DND-41 (cell line): ENCODE data around the gene CRYBG1.
A peak's percentile ranks its signal among the peaks of the same experiment; 100 is the strongest.

Experiments
- ATAC-seq: fragments of 200-7000 bp; cut with Tn5 transposase; 3 replicates; pipeline ENCODE4 v1.9.1; 2021; ENCODE audit warnings: low read depth; ENCODE audit not compliant: insufficient read depth
- DNase-seq: peaks from one replicate; pipeline ENCODE4 v3.0.0-alpha.2; 2020
- H2AFZ ChIP-seq: 2 replicates; pipeline ENCODE4 v1.6.0; 2012; ENCODE audit warnings: low read depth, low read length
- H3K27ac ChIP-seq: 2 replicates; pipeline ENCODE4 v1.5.1; 2012; ENCODE audit warnings: low read length, inconsistent platforms
- H3K27me3 ChIP-seq: fragments of 200-600 bp; sonication (generic); 2 replicates; pipeline ENCODE4 v1.6.0; 2012; ENCODE audit warnings: low read length, mild to moderate bottlenecking, inconsistent platforms; ENCODE audit not compliant: insufficient read depth, poor library complexity
- H3K36me3 ChIP-seq: 2 replicates; pipeline ENCODE4 v1.5.1; 2012; ENCODE audit warnings: low read length, inconsistent platforms; ENCODE audit not compliant: insufficient read depth
- H3K4me1 ChIP-seq: 2 replicates; pipeline ENCODE4 v1.5.1; 2012; ENCODE audit warnings: mild to moderate bottlenecking, low read length; ENCODE audit not compliant: insufficient read depth
- H3K4me2 ChIP-seq: 2 replicates; pipeline ENCODE4 v1.6.0; 2012; ENCODE audit warnings: mild to moderate bottlenecking, moderate library complexity, low read length, inconsistent platforms; ENCODE audit not compliant: insufficient read depth
- H3K4me3 ChIP-seq, 2 experiments: fragments of 200-600 bp in 1 of 2; shearing (Covaris generic) in 1 of 2; 2 replicates each; pipeline ENCODE4 v1.5.1; 2012 to 2016; ENCODE audit warnings: inconsistent platforms in 2 of 2, low read length in 2 of 2, mild to moderate bottlenecking in 2 of 2, low read depth in 1 of 2, moderate library complexity in 1 of 2
- H3K79me2 ChIP-seq: 2 replicates; pipeline ENCODE4 v1.6.0; 2012; ENCODE audit warnings: low read length, inconsistent platforms; ENCODE audit not compliant: insufficient read depth
- H3K9ac ChIP-seq: 2 replicates; pipeline ENCODE4 v1.6.0; 2012; ENCODE audit warnings: low read depth, mild to moderate bottlenecking, inconsistent platforms, low read length, moderate library complexity
- H3K9me3 ChIP-seq: 2 replicates; pipeline ENCODE4 v1.5.1; 2012; ENCODE audit warnings: low read length, moderate library complexity, mild to moderate bottlenecking, inconsistent platforms; ENCODE audit not compliant: insufficient read depth, severe bottlenecking
- H4K20me1 ChIP-seq: 2 replicates; pipeline ENCODE4 v1.6.0; 2012; ENCODE audit warnings: low read length; ENCODE audit not compliant: insufficient read depth
- EZH2 ChIP-seq: IDR thresholded peaks from 3 replicates; pipeline ENCODE4 v1.6.1; 2012; ENCODE audit warnings: borderline replicate concordance, low read depth, mild to moderate bottlenecking, moderate library complexity, low read length, inconsistent platforms; ENCODE audit not compliant: severe bottlenecking
- TF ChIP-seq, protein P1 (sequence below): IDR thresholded peaks from 2 replicates; pipeline ENCODE4 v1.5.1; 2012; ENCODE audit warnings: borderline replicate concordance, low read length, moderate library complexity, mild to moderate bottlenecking; ENCODE audit not compliant: poor library complexity, severe bottlenecking; ENCODE audit errors: extremely low read depth

The CRYBG1 gene, protein sequence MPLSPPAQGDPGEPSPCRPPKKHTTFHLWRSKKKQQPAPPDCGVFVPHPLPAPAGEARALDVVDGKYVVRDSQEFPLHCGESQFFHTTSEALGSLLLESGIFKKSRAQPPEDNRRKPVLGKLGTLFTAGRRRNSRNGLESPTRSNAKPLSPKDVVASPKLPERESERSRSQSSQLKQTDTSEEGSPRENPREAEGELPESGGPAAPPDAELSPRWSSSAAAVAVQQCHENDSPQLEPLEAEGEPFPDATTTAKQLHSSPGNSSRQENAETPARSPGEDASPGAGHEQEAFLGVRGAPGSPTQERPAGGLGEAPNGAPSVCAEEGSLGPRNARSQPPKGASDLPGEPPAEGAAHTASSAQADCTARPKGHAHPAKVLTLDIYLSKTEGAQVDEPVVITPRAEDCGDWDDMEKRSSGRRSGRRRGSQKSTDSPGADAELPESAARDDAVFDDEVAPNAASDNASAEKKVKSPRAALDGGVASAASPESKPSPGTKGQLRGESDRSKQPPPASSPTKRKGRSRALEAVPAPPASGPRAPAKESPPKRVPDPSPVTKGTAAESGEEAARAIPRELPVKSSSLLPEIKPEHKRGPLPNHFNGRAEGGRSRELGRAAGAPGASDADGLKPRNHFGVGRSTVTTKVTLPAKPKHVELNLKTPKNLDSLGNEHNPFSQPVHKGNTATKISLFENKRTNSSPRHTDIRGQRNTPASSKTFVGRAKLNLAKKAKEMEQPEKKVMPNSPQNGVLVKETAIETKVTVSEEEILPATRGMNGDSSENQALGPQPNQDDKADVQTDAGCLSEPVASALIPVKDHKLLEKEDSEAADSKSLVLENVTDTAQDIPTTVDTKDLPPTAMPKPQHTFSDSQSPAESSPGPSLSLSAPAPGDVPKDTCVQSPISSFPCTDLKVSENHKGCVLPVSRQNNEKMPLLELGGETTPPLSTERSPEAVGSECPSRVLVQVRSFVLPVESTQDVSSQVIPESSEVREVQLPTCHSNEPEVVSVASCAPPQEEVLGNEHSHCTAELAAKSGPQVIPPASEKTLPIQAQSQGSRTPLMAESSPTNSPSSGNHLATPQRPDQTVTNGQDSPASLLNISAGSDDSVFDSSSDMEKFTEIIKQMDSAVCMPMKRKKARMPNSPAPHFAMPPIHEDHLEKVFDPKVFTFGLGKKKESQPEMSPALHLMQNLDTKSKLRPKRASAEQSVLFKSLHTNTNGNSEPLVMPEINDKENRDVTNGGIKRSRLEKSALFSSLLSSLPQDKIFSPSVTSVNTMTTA (N-terminal part only)

GRCh38 chr6:106360410-106360988, at the start of gene CRYBG1:
Gene CRYBG1 (plus strand): TSS chr6:106360717. CDS start chr6:106360909, 192 bp downstream.
- no peak within 1 kb of the TSS for H3K27ac ChIP-seq
- no peaks in the 10 kb centered on the region for H3K4me1 ChIP-seq
- H3K4me3 ChIP-seq = no peak within 1 kb of the TSS
- no peak within 1 kb of the TSS for H3K9ac ChIP-seq
- H3K36me3 ChIP-seq = no peaks in the 10 kb centered on the region
- no peak within 1 kb of the TSS for H2AFZ ChIP-seq
- no peak for ATAC-seq
- H3K4me2 ChIP-seq = no peak within 1 kb of the TSS
- H3K79me2 ChIP-seq = no peaks in the 10 kb centered on the region
- no peak for DNase-seq
- H3K9me3 ChIP-seq = no peaks in the 10 kb centered on the region
- H3K27me3 ChIP-seq = no peaks in the 10 kb centered on the region
- H4K20me1 ChIP-seq = no peaks in the 10 kb centered on the region
- TF ChIP-seq EZH2 = no peak
- TF ChIP-seq, protein P1, sequence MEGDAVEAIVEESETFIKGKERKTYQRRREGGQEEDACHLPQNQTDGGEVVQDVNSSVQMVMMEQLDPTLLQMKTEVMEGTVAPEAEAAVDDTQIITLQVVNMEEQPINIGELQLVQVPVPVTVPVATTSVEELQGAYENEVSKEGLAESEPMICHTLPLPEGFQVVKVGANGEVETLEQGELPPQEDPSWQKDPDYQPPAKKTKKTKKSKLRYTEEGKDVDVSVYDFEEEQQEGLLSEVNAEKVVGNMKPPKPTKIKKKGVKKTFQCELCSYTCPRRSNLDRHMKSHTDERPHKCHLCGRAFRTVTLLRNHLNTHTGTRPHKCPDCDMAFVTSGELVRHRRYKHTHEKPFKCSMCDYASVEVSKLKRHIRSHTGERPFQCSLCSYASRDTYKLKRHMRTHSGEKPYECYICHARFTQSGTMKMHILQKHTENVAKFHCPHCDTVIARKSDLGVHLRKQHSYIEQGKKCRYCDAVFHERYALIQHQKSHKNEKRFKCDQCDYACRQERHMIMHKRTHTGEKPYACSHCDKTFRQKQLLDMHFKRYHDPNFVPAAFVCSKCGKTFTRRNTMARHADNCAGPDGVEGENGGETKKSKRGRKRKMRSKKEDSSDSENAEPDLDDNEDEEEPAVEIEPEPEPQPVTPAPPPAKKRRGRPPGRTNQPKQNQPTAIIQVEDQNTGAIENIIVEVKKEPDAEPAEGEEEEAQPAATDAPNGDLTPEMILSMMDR = peak; percentile 40

DNA sequence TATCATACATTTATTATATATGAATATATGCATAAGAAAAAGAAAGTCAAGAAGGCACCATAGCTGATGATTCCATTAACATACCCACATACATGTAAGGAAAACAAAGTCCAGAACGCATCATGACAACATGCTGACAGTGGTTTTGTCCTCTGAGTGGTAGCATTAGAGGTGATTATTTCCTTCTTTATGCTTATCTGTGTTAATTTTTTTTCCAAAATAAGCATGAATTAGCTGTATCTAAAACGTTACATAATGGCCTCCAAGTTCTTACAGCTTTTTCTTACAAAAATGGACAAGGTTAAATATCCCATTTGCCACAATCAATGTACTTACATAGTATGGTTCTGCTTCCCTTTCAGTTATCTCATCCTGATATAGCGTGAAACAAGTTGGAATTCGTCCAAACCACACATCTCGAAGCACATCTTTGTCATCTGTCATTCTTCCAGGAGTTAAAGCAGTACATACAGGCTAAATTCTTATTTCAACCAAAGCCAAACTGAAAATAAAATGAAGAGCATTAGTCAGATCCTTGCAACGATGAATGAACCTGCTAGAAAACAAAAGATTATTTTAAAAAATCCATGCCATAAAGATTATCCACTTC, 44.6 kb upstream of the CRYBG1 start:
- no peak overlapping the region for H3K4me3 ChIP-seq
- TF ChIP-seq, protein P1 = no peak
- TF ChIP-seq EZH2 = no peak
- H3K27me3 ChIP-seq = no peaks in the 10 kb centered on the region
- ATAC-seq (peak; percentile 74), DNase-seq (no peak)
- H3K4me1 ChIP-seq = peaks cover 22% of the 10 kb centered on the region
- H3K79me2 ChIP-seq = peaks cover 90% of the 10 kb centered on the region
- no peak overlapping the region for H3K27ac ChIP-seq
- no peak overlapping the region for H2AFZ ChIP-seq
- H3K4me2 ChIP-seq = no peak overlapping the region
- peaks cover 14% of the 10 kb centered on the region; the same call in 1 of the 2 replicates for H4K20me1 ChIP-seq
- H3K36me3 ChIP-seq = peaks cover 45% of the 10 kb centered on the region
- H3K9ac ChIP-seq = no peak overlapping the region
- H3K9me3 ChIP-seq = no peaks in the 10 kb centered on the region

GRCh38 chr6:106316375-106316766, 44.1 kb upstream of the CRYBG1 start:
- Histone ChIP-seq H3K9me3 (no peaks in the 10 kb centered on the region), H3K9ac (no peak overlapping the region), H3K4me2 (peak overlapping the region; percentile 26; the same call in 1 of the 2 replicates), H3K27ac (no peak overlapping the region), H3K4me3 (no peak overlapping the region), H3K27me3 (no peaks in the 10 kb centered on the region), H2AFZ (no peak overlapping the region), H3K79me2 (peaks cover 89% of the 10 kb centered on the region), H3K36me3 (peaks cover 40% of the 10 kb centered on the region), H3K4me1 (peaks cover 25% of the 10 kb centered on the region), H4K20me1 (peaks cover 14% of the 10 kb centered on the region; the same call in 1 of the 2 replicates)
- ATAC-seq (peak; percentile 56; the same call in 2 of the 3 replicates), DNase-seq (no peak)
- no peak for TF ChIP-seq EZH2
- TF ChIP-seq, protein P1 = no peak
